Anterior cingulate cortex (tissue), 58 donors: ENCODE results near the gene CBLIF.
"Not testable (repeated sequence)": the region's sequence is repeated elsewhere in the genome, so short reads cannot be mapped to it uniquely, and the experiment has no call there.

Experiments
- DNase-seq, 58 donors: peaks; one replicate each; lab custom pipeline; 2025; lab: John Stamatoyannopoulos, UW

CBLIF gene

GRCh38 chr11:59849129-59849528 is 3.8 kb upstream of the CBLIF start:
- DNase-seq = no peak

- DNase-seq = not testable (repeated sequence)
Observed at GRCh38 chr11:59848439-59848838, 3.1 kb upstream of the CBLIF start.

GRCh38 chr11:59847626-59848025 is 2.3 kb upstream of the CBLIF start:
- DNase-seq = no peak

GRCh38 chr11:59846556-59846955 is 1.3 kb upstream of the CBLIF start:
- DNase-seq = no peak

GRCh38 chr11:59842316-59842715 is 3.0 kb downstream of the CBLIF start:
- peak in 1 of 58 donors; percentile 0 for DNase-seq

- no peak for DNase-seq
Observed at GRCh38 chr11:59841514-59841913, 3.8 kb downstream of the CBLIF start.

- no peak for DNase-seq
Observed at GRCh38 chr11:59839615-59840014, 5.7 kb downstream of the CBLIF start.

- DNase-seq = no peak
Observed at GRCh38 chr11:59833602-59834001, 11.7 kb downstream of the CBLIF start.

GRCh38 chr11:59829358-59829757 is 15.9 kb downstream of the CBLIF start:
- DNase-seq = no peak

- peak in 2 of 58 donors; percentile 9 to 22 for DNase-seq
Observed at GRCh38 chr11:59822989-59823566, 22.2 kb downstream of the CBLIF start.

- DNase-seq = peak in 1 of 58 donors; percentile 8
Observed at GRCh38 chr11:59818572-59818971, 26.7 kb downstream of the CBLIF start.

GRCh38 chr11:59816434-59816833 is 28.9 kb downstream of the CBLIF start:
- not testable (repeated sequence) for DNase-seq

GRCh38 chr11:59815754-59816153 is 29.5 kb downstream of the CBLIF start:
- DNase-seq = no peak

- no peak for DNase-seq
Observed at GRCh38 chr11:59814021-59814420, 31.3 kb downstream of the CBLIF start.

GRCh38 chr11:59813364-59813763 is 31.9 kb downstream of the CBLIF start:
- no peak for DNase-seq

- no peak for DNase-seq
Observed at GRCh38 chr11:59812220-59812619, 33.1 kb downstream of the CBLIF start.

- DNase-seq = no peak
Observed at GRCh38 chr11:59810911-59811259, 34.4 kb downstream of the CBLIF start.

GRCh38 chr11:59810189-59810910 is 34.9 kb downstream of the CBLIF start, which contains the start of gene MRPL16:
MRPL16 (minus strand) TSS chr11:59810778; CDS start chr11:59810658, 120 bp downstream.
- peak in 57 of 58 donors; percentile 32 to 94 (median 76) for DNase-seq

GRCh38 chr11:59807047-59807610 is 38.2 kb downstream of the CBLIF start:
- no peak for DNase-seq

GRCh38 chr11:59804061-59804460 is 41.2 kb downstream of the CBLIF start:
- DNase-seq = no peak

- DNase-seq = peak in 14 of 58 donors; percentile 8 to 69 (median 38)
Observed at GRCh38 chr11:59802639-59803176, 42.6 kb downstream of the CBLIF start.
